ENCODE measurements around the gene PLEKHM3.

The PLEKHM3 gene

GRCh38 chr2:207887500-207887899 is 137.8 kb downstream of the PLEKHM3 start:
- H2AFZ ChIP-seq (ENCODE audit: low read length, unreplicated experiment) = no peak overlapping the region
- H3K36me3 ChIP-seq (ENCODE audit: insufficient read depth, low read length) = no peaks in the 10 kb centered on the region

GRCh38 chr2:207885010-207885409 is 140.3 kb downstream of the PLEKHM3 start:
- H3K4me3 ChIP-seq (ENCODE audit: low read depth, low read length) = no peak overlapping the region
- no peaks in the 10 kb centered on the region for H3K27me3 ChIP-seq (ENCODE audit: insufficient read depth, low read length)
- no peak overlapping the region for H3K27ac ChIP-seq (ENCODE audit: low read depth, low read length)
- H3K4me1 ChIP-seq (ENCODE audit: control insufficient read depth, insufficient read depth, low read length, unreplicated experiment) = peaks cover 3% of the 10 kb centered on the region
- no peaks in the 10 kb centered on the region for H3K36me3 ChIP-seq (ENCODE audit: insufficient read depth, low read length)
- no peaks in the 10 kb centered on the region for H3K79me2 ChIP-seq (ENCODE audit: control insufficient read depth, insufficient read depth, low read length, unreplicated experiment)
- H2AFZ ChIP-seq (ENCODE audit: low read length, unreplicated experiment) = no peak overlapping the region

More at GRCh38 chr2:207887500-207887899, 137.8 kb downstream of the PLEKHM3 start:
- H3K27me3 ChIP-seq (ENCODE audit: insufficient read depth, low read length) = no peaks in the 10 kb centered on the region
- no peaks in the 10 kb centered on the region for H3K4me1 ChIP-seq (ENCODE audit: control insufficient read depth, insufficient read depth, low read length, unreplicated experiment)
- no peak overlapping the region for H3K27ac ChIP-seq (ENCODE audit: low read depth, low read length)
- H3K79me2 ChIP-seq (ENCODE audit: control insufficient read depth, insufficient read depth, low read length, unreplicated experiment) = no peaks in the 10 kb centered on the region
- no peak overlapping the region for H3K4me3 ChIP-seq (ENCODE audit: low read depth, low read length)

- Histone ChIP-seq H3K27me3 (ENCODE audit: insufficient read depth, low read length) (no peaks in the 10 kb centered on the region), H2AFZ (ENCODE audit: low read length, unreplicated experiment) (no peak overlapping the region), H3K36me3 (ENCODE audit: insufficient read depth, low read length) (no peaks in the 10 kb centered on the region), H3K79me2 (ENCODE audit: control insufficient read depth, insufficient read depth, low read length, unreplicated experiment) (no peaks in the 10 kb centered on the region), H3K4me1 (ENCODE audit: control insufficient read depth, insufficient read depth, low read length, unreplicated experiment) (peaks cover 12% of the 10 kb centered on the region), H3K27ac (ENCODE audit: low read depth, low read length) (no peak overlapping the region), H3K4me3 (ENCODE audit: low read depth, low read length) (no peak overlapping the region)
These were observed 141.2 kb downstream of the PLEKHM3 start for GRCh38 chr2:207884127-207884526.

GRCh38 chr2:207883002-207883780 is 142.1 kb downstream of the PLEKHM3 start:
- Histone ChIP-seq H3K27me3 (ENCODE audit: insufficient read depth, low read length) (no peaks in the 10 kb centered on the region), H3K4me1 (ENCODE audit: control insufficient read depth, insufficient read depth, low read length, unreplicated experiment) (peaks cover 15% of the 10 kb centered on the region), H3K79me2 (ENCODE audit: control insufficient read depth, insufficient read depth, low read length, unreplicated experiment) (no peaks in the 10 kb centered on the region), H3K4me3 (ENCODE audit: low read depth, low read length) (no peak overlapping the region), H3K27ac (ENCODE audit: low read depth, low read length) (no peak overlapping the region), H2AFZ (ENCODE audit: low read length, unreplicated experiment) (no peak overlapping the region), H3K36me3 (ENCODE audit: insufficient read depth, low read length) (no peaks in the 10 kb centered on the region)

GRCh38 chr2:207881902-207882301 is 143.4 kb downstream of the PLEKHM3 start:
- Histone ChIP-seq H3K36me3 (ENCODE audit: insufficient read depth, low read length) (no peaks in the 10 kb centered on the region), H2AFZ (ENCODE audit: low read length, unreplicated experiment) (no peak overlapping the region), H3K27me3 (ENCODE audit: insufficient read depth, low read length) (no peaks in the 10 kb centered on the region), H3K4me1 (ENCODE audit: control insufficient read depth, insufficient read depth, low read length, unreplicated experiment) (peaks cover 20% of the 10 kb centered on the region), H3K27ac (ENCODE audit: low read depth, low read length) (no peak overlapping the region), H3K4me3 (ENCODE audit: low read depth, low read length) (no peak overlapping the region), H3K79me2 (ENCODE audit: control insufficient read depth, insufficient read depth, low read length, unreplicated experiment) (no peaks in the 10 kb centered on the region)

GRCh38 chr2:207879536-207879935 is 145.8 kb downstream of the PLEKHM3 start:
- Histone ChIP-seq H3K4me3 (ENCODE audit: low read depth, low read length) (no peak overlapping the region), H3K79me2 (ENCODE audit: control insufficient read depth, insufficient read depth, low read length, unreplicated experiment) (no peaks in the 10 kb centered on the region), H3K27me3 (ENCODE audit: insufficient read depth, low read length) (no peaks in the 10 kb centered on the region), H3K27ac (ENCODE audit: low read depth, low read length) (0 out of 2 replicates have a peak overlapping the region, but pooled peaks have one; percentile 0), H3K4me1 (ENCODE audit: control insufficient read depth, insufficient read depth, low read length, unreplicated experiment) (peaks cover 26% of the 10 kb centered on the region), H3K36me3 (ENCODE audit: insufficient read depth, low read length) (no peaks in the 10 kb centered on the region), H2AFZ (ENCODE audit: low read length, unreplicated experiment) (no peak overlapping the region)

- Histone ChIP-seq H3K79me2 (ENCODE audit: control insufficient read depth, insufficient read depth, low read length, unreplicated experiment) (no peaks in the 10 kb centered on the region), H3K36me3 (ENCODE audit: insufficient read depth, low read length) (no peaks in the 10 kb centered on the region), H3K27me3 (ENCODE audit: insufficient read depth, low read length) (no peaks in the 10 kb centered on the region), H3K4me3 (ENCODE audit: low read depth, low read length) (no peak overlapping the region), H3K4me1 (ENCODE audit: control insufficient read depth, insufficient read depth, low read length, unreplicated experiment) (peaks cover 26% of the 10 kb centered on the region), H2AFZ (ENCODE audit: low read length, unreplicated experiment) (no peak overlapping the region), H3K27ac (ENCODE audit: low read depth, low read length) (no peak overlapping the region)
These were observed 148.3 kb downstream of the PLEKHM3 start for GRCh38 chr2:207876842-207877535.

GRCh38 chr2:207875473-207876212 is 149.7 kb downstream of the PLEKHM3 start:
- H3K4me3 ChIP-seq (ENCODE audit: low read depth, low read length) = no peak overlapping the region
- no peaks in the 10 kb centered on the region for H3K27me3 ChIP-seq (ENCODE audit: insufficient read depth, low read length)
- no peaks in the 10 kb centered on the region for H3K79me2 ChIP-seq (ENCODE audit: control insufficient read depth, insufficient read depth, low read length, unreplicated experiment)
- no peaks in the 10 kb centered on the region for H3K36me3 ChIP-seq (ENCODE audit: insufficient read depth, low read length)
- no peak overlapping the region for H2AFZ ChIP-seq (ENCODE audit: low read length, unreplicated experiment)
- H3K4me1 ChIP-seq (ENCODE audit: control insufficient read depth, insufficient read depth, low read length, unreplicated experiment) = peaks cover 23% of the 10 kb centered on the region
- no peak overlapping the region for H3K27ac ChIP-seq (ENCODE audit: low read depth, low read length)

GRCh38 chr2:207873794-207874193 is 151.5 kb downstream of the PLEKHM3 start:
- Histone ChIP-seq H3K36me3 (ENCODE audit: insufficient read depth, low read length) (no peaks in the 10 kb centered on the region), H3K4me3 (ENCODE audit: low read depth, low read length) (no peak overlapping the region), H3K27ac (ENCODE audit: low read depth, low read length) (no peak overlapping the region), H2AFZ (ENCODE audit: low read length, unreplicated experiment) (no peak overlapping the region), H3K27me3 (ENCODE audit: insufficient read depth, low read length) (no peaks in the 10 kb centered on the region), H3K79me2 (ENCODE audit: control insufficient read depth, insufficient read depth, low read length, unreplicated experiment) (no peaks in the 10 kb centered on the region), H3K4me1 (ENCODE audit: control insufficient read depth, insufficient read depth, low read length, unreplicated experiment) (peaks cover 25% of the 10 kb centered on the region)

GRCh38 chr2:207871911-207872310 is 153.4 kb downstream of the PLEKHM3 start:
- no peaks in the 10 kb centered on the region for H3K27me3 ChIP-seq (ENCODE audit: insufficient read depth, low read length)
- no peak overlapping the region for H3K4me3 ChIP-seq (ENCODE audit: low read depth, low read length)
- no peak overlapping the region for H2AFZ ChIP-seq (ENCODE audit: low read length, unreplicated experiment)
- H3K79me2 ChIP-seq (ENCODE audit: control insufficient read depth, insufficient read depth, low read length, unreplicated experiment) = no peaks in the 10 kb centered on the region
- no peaks in the 10 kb centered on the region for H3K36me3 ChIP-seq (ENCODE audit: insufficient read depth, low read length)
- H3K27ac ChIP-seq (ENCODE audit: low read depth, low read length) = no peak overlapping the region
- peaks cover 21% of the 10 kb centered on the region for H3K4me1 ChIP-seq (ENCODE audit: control insufficient read depth, insufficient read depth, low read length, unreplicated experiment)

Data from ACC112 (cell line).